NB4 (cell line): ENCODE results near the gene IL6.
"Not testable (repeated sequence)": the region's sequence is repeated elsewhere in the genome, so short reads cannot be mapped to it uniquely, and the experiment has no call there.

ENCODE experiments used
- DNase-seq: peaks from one replicate; pipeline ENCODE4 v3.0.0; 2010; ENCODE audit warnings: low read depth
- H3K4me3 ChIP-seq: one replicate; pipeline ENCODE4 v1.5.1; 2011; ENCODE audit warnings: mild to moderate bottlenecking, low read depth, low read length, moderate library complexity
- CTCF ChIP-seq: IDR thresholded peaks from one replicate; pipeline ENCODE4 v1.5.1; 2012; ENCODE audit warnings: low read depth, low read length
- MAX ChIP-seq: IDR thresholded peaks from 2 replicates; pipeline ENCODE4 v1.6.1; 2011; ENCODE audit warnings: low read depth, low read length
- MYC ChIP-seq: IDR thresholded peaks from 2 replicates; pipeline ENCODE4 v1.6.1; 2011; ENCODE audit warnings: low read depth, low read length
- POLR2A ChIP-seq: IDR thresholded peaks from 2 replicates; pipeline ENCODE4 v1.6.1; 2011; ENCODE audit warnings: mild to moderate bottlenecking; ENCODE audit not compliant: insufficient read length; ENCODE audit errors: extremely low read depth

Gene IL6

GRCh38 chr7:22697322-22697859 is 29.6 kb upstream of the IL6 start:
- H3K4me3 ChIP-seq: no peak overlapping the region
- DNase-seq: no peak
- TF ChIP-seq MAX (no peak), POLR2A (no peak), MYC (no peak), CTCF (no peak)

GRCh38 chr7:22697876-22698606 is 29.0 kb upstream of the IL6 start:
- no peak overlapping the region for H3K4me3 ChIP-seq
- no peak for DNase-seq
- no peak for TF ChIP-seq MYC
- TF ChIP-seq CTCF: no peak
- TF ChIP-seq MAX: no peak
- TF ChIP-seq POLR2A: no peak

- DNase-seq: no peak
- TF ChIP-seq POLR2A: no peak
- TF ChIP-seq MAX: no peak
- TF ChIP-seq MYC: no peak
- TF ChIP-seq CTCF: no peak
- no peak overlapping the region for H3K4me3 ChIP-seq
These were observed 28.2 kb upstream of the IL6 start for GRCh38 chr7:22698767-22699166.

GRCh38 chr7:22700559-22701002 is 26.4 kb upstream of the IL6 start:
- DNase-seq: peak; percentile 57
- H3K4me3 ChIP-seq: no peak overlapping the region
- TF ChIP-seq MYC (no peak), MAX (no peak), CTCF (no peak), POLR2A (no peak)

- no peak for DNase-seq
- no peak for TF ChIP-seq MYC
- TF ChIP-seq CTCF: no peak
- TF ChIP-seq MAX: no peak
- TF ChIP-seq POLR2A: no peak
- no peak overlapping the region for H3K4me3 ChIP-seq
These were observed 24.5 kb upstream of the IL6 start for GRCh38 chr7:22702516-22702915.

GRCh38 chr7:22703107-22703855 is 23.7 kb upstream of the IL6 start:
- H3K4me3 ChIP-seq, DNase-seq: not testable (repeated sequence)

GRCh38 chr7:22703978-22704610 is 22.9 kb upstream of the IL6 start:
- not testable (repeated sequence) for H3K4me3 ChIP-seq, DNase-seq

- DNase-seq, H3K4me3 ChIP-seq: not testable (repeated sequence)
These were observed 22.3 kb upstream of the IL6 start for GRCh38 chr7:22704722-22705121.

GRCh38 chr7:22705874-22706273 is 21.1 kb upstream of the IL6 start:
- not testable (repeated sequence) for H3K4me3 ChIP-seq, DNase-seq
